ENCODE results near the gene GNA15.
"Not testable (repeated sequence)": the region's sequence is repeated elsewhere in the genome, so short reads cannot be mapped to it uniquely, and the experiment has no call there.

Gene GNA15

GRCh38 chr19:3163230-3163886 lies 27.5 kb downstream of the GNA15 start:
- FAIRE-seq (peak; percentile 94), DNase-seq (ENCODE audit: insufficient read length, low spot score) (peak; percentile 87)
- TF ChIP-seq SPI1 (IDR thresholded peaks at IDR 0.05; ENCODE audit: low read depth, low read length) = peak; percentile 54; the same call in 1 of the 2 replicates
- TF ChIP-seq POLR2A (IDR thresholded peaks at IDR 0.05; ENCODE audit: low read depth, low read length) = no peak
- TF ChIP-seq PAX5 (IDR thresholded peaks at IDR 0.05; ENCODE audit: insufficient read depth, low read length, severe bottlenecking) = no peak
- peak; percentile 58; the same call in 1 of the 2 replicates for TF ChIP-seq POU2F2 (IDR thresholded peaks at IDR 0.05; ENCODE audit: low read depth, low read length)
- no peak for TF ChIP-seq TAF1 (IDR thresholded peaks at IDR 0.05; ENCODE audit: low read depth, low read length)
- TF ChIP-seq POLR2AphosphoS5 (IDR thresholded peaks at IDR 0.05; ENCODE audit: low read depth, low read length) = no peak

GRCh38 chr19:3163943-3164342 lies 28.1 kb downstream of the GNA15 start:
- no peak for DNase-seq (ENCODE audit: insufficient read length, low spot score)
- TF ChIP-seq POLR2A (IDR thresholded peaks at IDR 0.05; ENCODE audit: low read depth, low read length) (no peak), TAF1 (IDR thresholded peaks at IDR 0.05; ENCODE audit: low read depth, low read length) (no peak), PAX5 (IDR thresholded peaks at IDR 0.05; ENCODE audit: insufficient read depth, low read length, severe bottlenecking) (no peak), POLR2AphosphoS5 (IDR thresholded peaks at IDR 0.05; ENCODE audit: low read depth, low read length) (no peak), POU2F2 (IDR thresholded peaks at IDR 0.05; ENCODE audit: low read depth, low read length) (no peak), SPI1 (IDR thresholded peaks at IDR 0.05; ENCODE audit: low read depth, low read length) (no peak)
- FAIRE-seq = no peak

DNA sequence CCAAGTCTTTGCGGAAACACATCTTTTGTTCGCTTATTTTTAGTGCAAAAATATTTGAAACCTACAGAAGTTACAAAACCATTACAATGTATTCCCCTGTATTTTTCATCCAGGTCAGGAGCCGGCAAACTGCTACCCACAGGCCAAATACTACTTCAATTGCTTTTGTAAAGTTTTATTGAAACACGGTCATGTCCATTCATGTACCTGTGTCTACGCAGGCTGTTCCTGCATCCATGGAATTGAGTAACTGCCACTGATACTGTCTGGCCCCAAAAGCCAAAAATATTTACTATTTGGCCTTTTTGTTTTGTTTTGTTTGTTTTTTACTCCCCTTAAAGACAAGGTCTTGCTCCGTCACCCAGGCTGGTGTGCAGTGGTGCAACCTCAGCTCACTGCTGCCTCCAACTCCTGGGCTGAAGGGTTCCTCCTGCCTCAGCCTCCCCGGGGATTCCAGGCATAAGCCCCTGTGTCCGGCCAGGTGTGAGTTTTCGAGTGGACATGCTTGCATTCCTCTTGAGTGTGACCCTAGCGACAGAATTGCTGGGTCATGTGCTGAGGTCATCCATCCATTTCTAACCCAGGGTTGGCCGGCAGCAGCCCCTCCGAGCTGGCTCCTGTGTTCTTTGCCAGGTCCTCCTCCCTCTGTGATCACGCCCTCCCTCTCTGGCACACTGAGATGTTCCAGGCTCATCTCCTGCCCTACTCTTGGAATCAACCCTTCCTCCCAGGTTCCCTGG lies 31.9 kb downstream of the GNA15 start:
- DNase-seq (ENCODE audit: insufficient read length, low spot score) (no peak), FAIRE-seq (no peak)
- no peak for TF ChIP-seq TAF1 (IDR thresholded peaks at IDR 0.05; ENCODE audit: low read depth, low read length)
- no peak for TF ChIP-seq POU2F2 (IDR thresholded peaks at IDR 0.05; ENCODE audit: low read depth, low read length)
- no peak for TF ChIP-seq PAX5 (IDR thresholded peaks at IDR 0.05; ENCODE audit: insufficient read depth, low read length, severe bottlenecking)
- TF ChIP-seq SPI1 (IDR thresholded peaks at IDR 0.05; ENCODE audit: low read depth, low read length) = no peak
- no peak for TF ChIP-seq POLR2AphosphoS5 (IDR thresholded peaks at IDR 0.05; ENCODE audit: low read depth, low read length)
- no peak for TF ChIP-seq POLR2A (IDR thresholded peaks at IDR 0.05; ENCODE audit: low read depth, low read length)

DNA sequence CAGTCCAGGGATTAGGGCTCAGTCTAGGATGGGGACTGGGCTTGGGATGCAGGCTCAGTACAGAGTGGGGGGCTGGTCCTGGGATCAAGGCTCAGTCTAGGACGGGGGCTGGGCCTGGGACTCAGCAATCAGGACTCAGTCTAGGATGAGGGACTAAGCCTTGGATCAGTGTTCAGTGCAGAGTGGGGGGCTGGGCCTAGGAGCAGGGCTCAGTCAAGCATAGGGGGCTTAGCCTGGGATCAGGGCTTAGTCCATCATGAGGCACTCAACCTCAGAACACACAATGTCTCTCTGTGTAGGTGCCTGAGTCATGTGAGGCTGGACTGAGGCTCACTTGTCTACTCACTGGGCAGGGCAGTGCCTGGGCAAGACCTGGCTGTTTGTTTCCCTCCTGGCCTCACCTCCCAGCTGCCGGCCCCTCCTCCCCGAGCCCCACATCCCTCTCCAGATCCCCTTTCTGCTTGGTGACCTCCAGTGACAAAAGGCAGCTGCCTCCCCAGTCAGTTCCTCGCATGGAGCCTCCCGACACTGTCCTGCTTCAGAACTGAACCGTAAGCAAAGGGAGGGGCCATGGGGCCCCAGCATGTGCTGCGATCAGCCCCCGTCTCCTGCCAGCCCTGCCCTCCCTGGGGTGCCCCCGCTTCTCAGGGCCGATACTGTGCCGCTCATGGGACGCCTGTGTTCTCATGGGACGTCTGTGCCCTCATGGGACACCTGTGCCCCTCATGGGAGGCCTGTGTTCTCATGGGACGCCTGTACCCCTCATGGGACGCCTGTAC lies 36.2 kb downstream of the GNA15 start:
- TF ChIP-seq POLR2A (IDR thresholded peaks at IDR 0.05; ENCODE audit: low read depth, low read length) (no peak), SPI1 (IDR thresholded peaks at IDR 0.05; ENCODE audit: low read depth, low read length) (no peak), PAX5 (IDR thresholded peaks at IDR 0.05; ENCODE audit: insufficient read depth, low read length, severe bottlenecking) (no peak), POU2F2 (IDR thresholded peaks at IDR 0.05; ENCODE audit: low read depth, low read length) (no peak), TAF1 (IDR thresholded peaks at IDR 0.05; ENCODE audit: low read depth, low read length) (no peak), POLR2AphosphoS5 (IDR thresholded peaks at IDR 0.05; ENCODE audit: low read depth, low read length) (no peak)
- FAIRE-seq = peak; percentile 23
- no peak for DNase-seq (ENCODE audit: insufficient read length, low spot score)

GRCh38 chr19:3172673-3173000 lies 36.8 kb downstream of the GNA15 start:
- not testable (repeated sequence) for FAIRE-seq; DNase-seq (ENCODE audit: insufficient read length, low spot score)

GRCh38 chr19:3175781-3176714 lies 40.2 kb downstream of the GNA15 start:
- no peak for DNase-seq (ENCODE audit: insufficient read length, low spot score)
- FAIRE-seq = peak; percentile 91
- no peak for TF ChIP-seq POU2F2 (IDR thresholded peaks at IDR 0.05; ENCODE audit: low read depth, low read length)
- no peak for TF ChIP-seq POLR2A (IDR thresholded peaks at IDR 0.05; ENCODE audit: low read depth, low read length)
- no peak for TF ChIP-seq PAX5 (IDR thresholded peaks at IDR 0.05; ENCODE audit: insufficient read depth, low read length, severe bottlenecking)
- no peak for TF ChIP-seq SPI1 (IDR thresholded peaks at IDR 0.05; ENCODE audit: low read depth, low read length)
- no peak for TF ChIP-seq TAF1 (IDR thresholded peaks at IDR 0.05; ENCODE audit: low read depth, low read length)
- TF ChIP-seq POLR2AphosphoS5 (IDR thresholded peaks at IDR 0.05; ENCODE audit: low read depth, low read length) = no peak

GRCh38 chr19:3176715-3177501 lies 41.1 kb downstream of the GNA15 start:
- TF ChIP-seq TAF1 (IDR thresholded peaks at IDR 0.05; ENCODE audit: low read depth, low read length) = no peak
- peak; percentile 61 for FAIRE-seq

GRCh38 chr19:3178377-3178972 lies 42.6 kb downstream of the GNA15 start, which contains the start of gene S1PR4:
TSS of gene S1PR4 (plus strand) at chr19:3178769. CDS start at chr19:3178793, 24 bp downstream.
- DNase-seq (ENCODE audit: insufficient read length, low spot score) (peak; percentile 83), FAIRE-seq (peak; percentile 68)

More at GRCh38 chr19:3176715-3177501, 41.1 kb downstream of the GNA15 start:
- DNase-seq (ENCODE audit: insufficient read length, low spot score) = no peak

More at GRCh38 chr19:3178377-3178972, 42.6 kb downstream of the GNA15 start, which contains the start of gene S1PR4:
- TF ChIP-seq TAF1 (IDR thresholded peaks at IDR 0.05; ENCODE audit: low read depth, low read length) (no peak; the same call in 1 of the 2 replicates), POLR2AphosphoS5 (IDR thresholded peaks at IDR 0.05; ENCODE audit: low read depth, low read length) (peak; percentile 39; the same call in 1 of the 2 replicates), POLR2A (IDR thresholded peaks at IDR 0.05; ENCODE audit: low read depth, low read length) (no peak), PAX5 (IDR thresholded peaks at IDR 0.05; ENCODE audit: insufficient read depth, low read length, severe bottlenecking) (no peak), POU2F2 (IDR thresholded peaks at IDR 0.05; ENCODE audit: low read depth, low read length) (no peak)
